Dermis lymphatic vessel endothelial cell (primary cell): ENCODE data around the gene IL23A. TPM values are rescaled to one million over a fixed set of nuclear protein-coding genes. Genes with fewer than 3 reads are reported as not detected.

Experiments used
- total RNA-seq: library from RNA; depleted of rRNA; stranded (reverse); fragments of >200 nt; gene quantifications from 2 replicates; pipeline ENCODE4 v1.2.1, GENCODE V29; 2014

The IL23A gene
- 0.11 TPM in 1 of 2 replicates, not detected in the other for total RNA-seq

GRCh38 chr12:56338308-56339157 is at the start of gene IL23A:
TSS of gene IL23A (plus strand) at chr12:56338884. CDS start at chr12:56339045, 161 bp downstream.

DNA sequence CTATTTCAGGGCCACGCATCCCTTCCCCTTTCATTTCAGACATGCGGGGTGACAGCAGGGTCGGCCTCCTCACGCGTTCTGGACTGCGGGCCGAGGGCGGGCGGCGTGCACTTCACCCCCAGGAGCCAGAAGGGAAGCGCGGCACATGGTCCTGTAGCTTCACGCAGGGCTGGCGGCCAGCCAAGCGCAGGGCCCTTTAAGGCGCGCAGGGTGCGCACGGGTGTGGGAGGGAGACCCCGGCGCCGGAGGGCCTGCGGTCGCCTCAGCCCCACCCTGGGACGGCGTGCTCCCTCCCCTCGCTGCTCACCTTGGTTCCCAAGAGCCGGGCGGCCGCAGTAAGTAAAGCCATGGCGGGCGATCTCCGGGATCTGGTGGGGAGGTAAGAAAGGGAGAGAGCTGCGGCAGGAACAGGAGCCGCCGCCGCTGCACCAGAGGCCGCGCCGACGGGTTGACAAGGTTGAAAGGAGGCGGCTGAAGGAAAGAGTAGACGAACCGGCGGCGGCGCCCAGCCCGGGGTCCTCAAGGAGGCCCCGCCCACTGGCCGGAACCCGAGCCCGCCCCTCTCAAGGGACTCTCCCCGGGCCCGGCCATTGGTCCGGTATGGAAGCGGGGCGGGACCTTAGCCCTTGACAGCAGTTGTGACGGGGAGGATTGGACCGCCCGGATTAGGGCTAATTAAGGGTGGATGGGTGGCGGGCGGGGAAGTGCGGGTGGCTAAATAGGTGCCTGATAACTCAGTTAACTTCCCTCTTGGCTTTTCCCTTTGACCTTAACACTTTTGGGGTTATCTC is 38.6 kb upstream of the IL23A start, which contains the start of gene CS:
Gene CS (minus strand): TSS at position 478 of the 791 bp plus-strand sequence. CDS start 129 bp downstream, at position 349.

DNA sequence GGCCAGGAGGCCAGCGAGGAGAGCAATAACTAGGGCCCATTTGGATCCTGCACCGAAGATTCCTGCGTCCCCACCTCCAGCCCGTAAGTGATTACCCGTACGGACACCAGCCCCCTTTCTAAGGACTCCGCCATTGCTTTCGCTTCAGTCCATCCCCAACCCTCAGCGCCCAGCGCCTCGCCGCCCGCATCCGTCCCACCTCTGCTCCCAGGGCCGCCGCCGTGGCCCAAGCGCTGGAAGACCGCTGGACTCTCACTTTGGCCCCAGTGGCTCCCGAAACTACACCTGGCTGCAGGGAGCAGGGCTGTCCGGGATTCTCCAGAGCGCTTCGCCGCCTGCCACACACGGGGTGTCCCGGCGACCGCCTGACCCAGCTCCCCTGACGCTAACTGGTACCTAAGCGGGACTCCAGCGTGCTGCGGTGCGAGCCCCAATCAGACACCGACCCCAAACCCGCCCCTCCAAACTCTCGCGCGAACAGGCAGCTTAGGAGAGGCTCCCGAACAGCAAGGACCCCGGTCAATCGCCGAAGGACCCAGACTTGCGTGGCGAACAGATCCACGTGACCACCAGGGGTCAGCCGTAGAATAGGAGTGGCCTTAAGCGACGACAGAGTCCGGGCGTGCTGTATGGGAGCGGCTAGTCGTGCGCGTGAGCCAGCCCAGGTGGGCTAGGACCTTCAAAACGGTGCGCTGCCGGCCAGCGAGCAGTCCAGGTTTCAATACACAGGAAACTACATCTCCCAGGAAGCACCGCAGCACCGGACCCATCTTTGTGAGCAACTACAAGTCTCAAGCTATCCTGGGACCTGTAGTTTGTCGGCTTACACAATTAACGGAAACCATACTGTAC is 22.8 kb upstream of the IL23A start, which contains the start of gene CNPY2:
Gene CNPY2 (minus strand): TSS at position 367 of the 852 bp plus-strand sequence. CDS start 771 bp downstream, outside the sequence.

DNA sequence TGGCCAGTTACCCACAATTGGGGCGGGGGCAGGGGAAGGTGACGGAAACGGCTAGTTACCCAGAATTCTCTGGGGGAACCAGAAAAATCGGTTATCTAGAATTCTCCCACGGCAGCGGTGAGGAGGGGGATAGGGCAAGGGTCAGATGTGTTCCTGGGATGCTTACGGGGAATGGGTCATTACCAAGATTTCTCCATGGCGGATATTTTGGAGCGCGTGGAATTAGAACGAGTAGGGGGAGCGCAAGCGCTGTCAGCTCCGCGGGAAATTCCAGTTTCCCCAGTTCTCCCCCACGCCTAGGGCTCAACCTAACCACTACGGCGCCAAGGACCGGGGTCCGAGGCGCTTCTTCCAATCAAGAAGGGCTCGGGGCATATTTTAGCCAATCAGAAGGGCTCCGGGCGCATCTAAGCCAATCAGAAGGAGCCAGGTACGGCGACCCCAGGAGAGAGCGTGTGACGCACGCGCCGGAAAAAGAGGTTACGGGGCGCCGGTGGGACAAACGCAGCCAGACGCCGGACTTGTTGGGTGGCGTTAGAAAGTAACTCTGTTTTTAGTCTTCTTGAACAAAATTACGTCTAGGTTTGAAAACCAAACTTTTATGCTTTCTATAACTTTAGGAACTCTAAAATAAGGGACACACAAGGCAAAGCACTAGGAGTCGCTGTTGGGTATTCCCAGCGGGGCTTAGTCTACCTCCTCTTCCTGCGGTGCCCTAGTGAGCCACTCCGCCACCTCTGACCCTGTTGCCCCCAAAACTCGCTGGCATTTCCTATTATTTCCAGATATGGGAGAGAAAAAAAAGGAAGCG is 4.8 kb upstream of the IL23A start, which contains the start of gene PAN2:
Gene PAN2 (minus strand): TSS at position 322 of the 811 bp plus-strand sequence. CDS start 906 bp downstream, outside the sequence.

GRCh38 chr12:56359851-56360767 is 21.4 kb downstream of the IL23A start, which contains the start of gene STAT2:
TSS of gene STAT2 (minus strand) at chr12:56360107. CDS start at chr12:56356571, 3,536 bp downstream.

GRCh38 chr12:56362130-56363059 is 23.7 kb downstream of the IL23A start, which contains the start of gene APOF:
TSS of gene APOF (minus strand) at chr12:56362857. CDS start at chr12:56362745, 112 bp downstream.

Other genes with a start within 250 kb of the IL23A start
- gene PA2G4, start 234.3 kb upstream of the IL23A start, total RNA-seq = 89.3 and 132 TPM in 2 replicates
- gene RPL41, start 222.3 kb upstream of the IL23A start, total RNA-seq = 2,570 and 2,853 TPM in 2 replicates
- gene ZC3H10, start 220.6 kb upstream of the IL23A start, total RNA-seq = 5.1 and 6.6 TPM in 2 replicates
- gene ESYT1, start 210.6 kb upstream of the IL23A start, total RNA-seq = 275 and 388 TPM in 2 replicates
- gene MYL6B, start 186.3 kb upstream of the IL23A start, total RNA-seq = 70.9 and 81.7 TPM in 2 replicates
- gene MYL6, start 180.5 kb upstream of the IL23A start, total RNA-seq = 2,087 and 3,488 TPM in 2 replicates
- 42.8 and 46.9 TPM in 2 replicates for gene SMARCC2, start 149.4 kb upstream of the IL23A start, total RNA-seq
- gene RNF41, start 117.0 kb upstream of the IL23A start, total RNA-seq = 69.8 and 77.7 TPM in 2 replicates
- 16.1 and 19.8 TPM in 2 replicates for gene NABP2, start 114.5 kb upstream of the IL23A start, total RNA-seq
- gene SLC39A5, start 108.8 kb upstream of the IL23A start, total RNA-seq = 0.09 TPM in 1 of 2 replicates, not detected in the other
- 10.1 and 12.2 TPM in 2 replicates for gene ANKRD52, start 80.5 kb upstream of the IL23A start, total RNA-seq
- 8.6 and 9.0 TPM in 2 replicates for gene COQ10A, start 71.9 kb upstream of the IL23A start, total RNA-seq
- gene CS, start 38.6 kb upstream of the IL23A start, total RNA-seq = 94.5 and 111 TPM in 2 replicates
- gene CNPY2, start 22.9 kb upstream of the IL23A start, total RNA-seq = 61.3 and 67.6 TPM in 2 replicates
- 9.6 and 15.1 TPM in 2 replicates for gene PAN2, start 4.9 kb upstream of the IL23A start, total RNA-seq
- 65.0 and 72.6 TPM in 2 replicates for gene STAT2, start 21.2 kb downstream of the IL23A start, total RNA-seq
- gene APOF, start 24.0 kb downstream of the IL23A start, total RNA-seq = not detected in 2 replicates
- gene TIMELESS, start 110.5 kb downstream of the IL23A start, total RNA-seq = 7.0 and 7.2 TPM in 2 replicates
- gene MIP, start 115.8 kb downstream of the IL23A start, total RNA-seq = 0.22 and 0.26 TPM in 2 replicates
- gene SPRYD4, start 129.7 kb downstream of the IL23A start, total RNA-seq = 1.8 and 1.9 TPM in 2 replicates
- gene GLS2, start 149.3 kb downstream of the IL23A start, total RNA-seq = 0.11 and 0.17 TPM in 2 replicates
- 42.8 and 44.4 TPM in 2 replicates for gene RBMS2, start 182.9 kb downstream of the IL23A start, total RNA-seq